Sigmoid colon (tissue), 7 donors: ENCODE data around the gene MNT. TPM values are rescaled to one million over a fixed set of nuclear protein-coding genes. Genes with fewer than 3 reads are reported as not detected.
"Not testable (repeated sequence)": the region's sequence is repeated elsewhere in the genome, so short reads cannot be mapped to it uniquely, and the experiment has no call there.

Experiments
- DNase-seq: peaks from one replicate; pipeline ENCODE4 v3.0.0-alpha.2; 2019
- H3K27ac ChIP-seq, 4 donors: fragments of 200-600 bp; sonication (generic); one replicate each; pipeline ENCODE4 v1.5.1; 2016 to 2019; ENCODE audit warnings: mild to moderate bottlenecking in 1 of 4
- H3K27me3 ChIP-seq, 3 donors: fragments of 200-600 bp; sonication (generic); one replicate each; pipeline ENCODE4 v1.5.1; 2019; ENCODE audit warnings: mild to moderate bottlenecking in 1 of 3
- H3K36me3 ChIP-seq, 4 donors: fragments of 200-600 bp; sonication (generic); one replicate each; pipeline ENCODE4 v1.5.1; 2016 to 2019
- H3K4me1 ChIP-seq, 4 donors: fragments of 200-600 bp; sonication (generic); one replicate each; pipeline ENCODE4 v1.5.1; 2017 to 2019
- H3K4me3 ChIP-seq, 4 donors: fragments of 200-600 bp; sonication (generic); one replicate each; pipeline ENCODE4 v1.5.1; 2017 to 2019; ENCODE audit warnings: mild to moderate bottlenecking in 2 of 4, moderate library complexity in 1 of 4
- H3K9me3 ChIP-seq, 4 donors: fragments of 200-600 bp in 3 of 4; sonication (generic) in 3 of 4; one replicate each; pipeline versions ENCODE4 v1.5.1 to v1.6.1; 2013 to 2019
- CTCF ChIP-seq, 4 experiments: fragments of 450-650 bp in 3 of 4; fragments of 200-600 bp in 1 of 4; IDR thresholded peaks; one replicate each; pipeline ENCODE4 v1.5.1; 2016 to 2019; ENCODE audit warnings: antibody characterized with exemption in 4 of 4, mild to moderate bottlenecking in 3 of 4, moderate library complexity in 2 of 4
- EP300 ChIP-seq, 4 donors: sonication (generic); formaldehyde crosslinking; IDR thresholded peaks; one replicate each; pipeline ENCODE4 v1.6.1; 2017; ENCODE audit warnings: antibody characterized with exemption in 4 of 4
- POLR2A ChIP-seq, 2 donors: fragments of 450-650 bp; IDR thresholded peaks; one replicate each; pipeline ENCODE4 v1.6.1; 2016; ENCODE audit warnings: antibody characterized with exemption in 2 of 2, mild to moderate bottlenecking in 2 of 2, moderate library complexity in 2 of 2
- POLR2AphosphoS5 ChIP-seq, 4 donors: sonication (generic); formaldehyde crosslinking; IDR thresholded peaks; one replicate each; pipeline ENCODE4 v1.6.1; 2017; ENCODE audit warnings: antibody characterized with exemption in 4 of 4
- WGBS, 2 donors: extraction: QIAGEN DNeasy Blood & Tissue Kit; methylation state at CpG; one replicate each; pipeline ENCODE4 v1.1.7; 2013; 5-methylcytosine and 5-hydroxymethylcytosine counted together
- intact Hi-C: fragments of 100-400 bp; cut with DNase I; formaldehyde crosslinking; loops from one replicate; pipeline ENCODE4 v1.15.1; 2023
- polyA plus RNA-seq, 3 donors: library from polyadenylated mRNA; stranded (reverse); fragments of 200-250 nt; gene quantifications; one replicate each; pipeline ENCODE4 v1.2.3, GENCODE V29; 2013
- total RNA-seq, 4 donors: library from RNA; depleted of rRNA; stranded (reverse); fragments of >200 nt; gene quantifications; one replicate each; pipeline ENCODE4 v1.1.0, GENCODE V29; 2016
- donor health status: healthy with polysubstance abuse.
- donor health status: Bipolar disorder and iron deficiency.
- donor health status: healthy.

Gene MNT, protein sequence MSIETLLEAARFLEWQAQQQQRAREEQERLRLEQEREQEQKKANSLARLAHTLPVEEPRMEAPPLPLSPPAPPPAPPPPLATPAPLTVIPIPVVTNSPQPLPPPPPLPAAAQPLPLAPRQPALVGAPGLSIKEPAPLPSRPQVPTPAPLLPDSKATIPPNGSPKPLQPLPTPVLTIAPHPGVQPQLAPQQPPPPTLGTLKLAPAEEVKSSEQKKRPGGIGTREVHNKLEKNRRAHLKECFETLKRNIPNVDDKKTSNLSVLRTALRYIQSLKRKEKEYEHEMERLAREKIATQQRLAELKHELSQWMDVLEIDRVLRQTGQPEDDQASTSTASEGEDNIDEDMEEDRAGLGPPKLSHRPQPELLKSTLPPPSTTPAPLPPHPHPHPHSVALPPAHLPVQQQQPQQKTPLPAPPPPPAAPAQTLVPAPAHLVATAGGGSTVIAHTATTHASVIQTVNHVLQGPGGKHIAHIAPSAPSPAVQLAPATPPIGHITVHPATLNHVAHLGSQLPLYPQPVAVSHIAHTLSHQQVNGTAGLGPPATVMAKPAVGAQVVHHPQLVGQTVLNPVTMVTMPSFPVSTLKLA
- 10 to 100 TPM in 2 of 4 donors, 1 to 10 TPM in 2; 7.1 to 19.9 (median 11.6) TPM for total RNA-seq
- 10 to 100 TPM in 1 of 3 donors, 1 to 10 TPM in 2; 2.1 to 24.1 (median 3.0) TPM for polyA plus RNA-seq

DNA sequence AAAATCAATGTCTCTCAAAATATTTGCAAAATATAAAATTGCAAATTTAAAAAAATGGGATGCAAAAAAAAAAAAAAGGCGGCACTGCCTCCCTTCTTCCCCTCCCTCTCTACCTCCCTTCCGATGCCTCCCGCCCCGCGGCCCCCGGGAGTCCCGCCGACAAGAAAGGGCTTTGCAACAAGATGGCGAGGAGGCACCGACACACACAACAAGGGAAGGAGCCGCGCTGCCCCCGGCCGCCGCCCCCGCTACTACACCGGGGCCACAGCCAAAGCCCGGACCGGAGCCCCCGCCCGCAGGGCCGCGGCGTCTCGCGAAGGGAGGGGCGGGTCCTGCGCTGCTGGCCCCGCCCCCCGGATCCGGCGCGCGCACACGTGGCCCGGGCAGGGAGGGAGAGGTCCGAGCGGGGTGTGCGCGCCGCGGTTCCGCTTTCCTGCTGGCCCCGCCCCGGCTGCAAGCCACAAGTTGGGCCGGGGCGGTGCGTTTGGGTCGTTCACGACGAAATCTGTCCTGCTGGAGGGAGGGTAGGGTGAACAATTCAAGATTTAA lies at the start of gene MNT:
Gene MNT, minus strand, starts transcription at position 184 of the 549 bp plus-strand sequence. CDS start 348 bp downstream, outside the sequence.
- intact Hi-C loops = loop anchor here (1.0 kb wide), 1 partner anchor 8 kb away; no protein-coding TSS in a partner anchor
- H3K4me1 ChIP-seq = peaks cover 6 to 73% (median 64%) of the 10 kb centered on the region in 4 donors
- H3K27me3 ChIP-seq = no peaks in the 10 kb centered on the region
- TF ChIP-seq EP300 (IDR thresholded peaks at IDR 0.05) (peak in 1 of 4 donors; percentile 16), POLR2A (IDR thresholded peaks at IDR 0.05) (no peak), POLR2AphosphoS5 (IDR thresholded peaks at IDR 0.05) (peak; percentile 75 to 95 (median 88)), CTCF (IDR thresholded peaks at IDR 0.05) (no peak)
- H3K4me3 ChIP-seq = peak within 1 kb of the TSS; percentile 71 to 94 (median 89)
- no peaks in the 10 kb centered on the region for H3K36me3 ChIP-seq
- H3K9me3 ChIP-seq = no peaks in the 10 kb centered on the region
- peak within 1 kb of the TSS; percentile 97 to 100 (median 98) for H3K27ac ChIP-seq
- WGBS, 2 donors = 1% methylated on average over 51 of the region's 51 CpGs
- DNase-seq = peak; percentile 98

GRCh38 chr17:2450016-2450650 lies 49.3 kb upstream of the MNT start:
- no peaks in the 10 kb centered on the region for H3K9me3 ChIP-seq
- no peak for TF ChIP-seq EP300 (IDR thresholded peaks at IDR 0.05)
- TF ChIP-seq CTCF (IDR thresholded peaks at IDR 0.05) = no peak
- no peak for TF ChIP-seq POLR2A (IDR thresholded peaks at IDR 0.05)
- TF ChIP-seq POLR2AphosphoS5 (IDR thresholded peaks at IDR 0.05) = no peak
- no peaks in the 10 kb centered on the region for H3K27me3 ChIP-seq
- H3K27ac ChIP-seq = no peak overlapping the region
- WGBS, 2 donors = 76 to 84% methylated on average over 5 of the region's 5 CpGs
- peaks cover 0 to under 1% (median 0%) of the 10 kb centered on the region in 4 donors for H3K36me3 ChIP-seq
- intact Hi-C loops = no loop called here
- no peak for DNase-seq
- no peaks in the 10 kb centered on the region for H3K4me1 ChIP-seq
- no peak overlapping the region for H3K4me3 ChIP-seq

- Histone ChIP-seq H3K27ac (no peak overlapping the region), H3K27me3 (no peaks in the 10 kb centered on the region), H3K36me3 (peaks cover 0 to 3% (median 0%) of the 10 kb centered on the region in 4 donors), H3K4me1 (no peaks in the 10 kb centered on the region), H3K4me3 (no peak overlapping the region), H3K9me3 (no peaks in the 10 kb centered on the region)
- intact Hi-C loops = no loop called here
- DNase-seq = no peak
- TF ChIP-seq CTCF (IDR thresholded peaks at IDR 0.05) (no peak), POLR2AphosphoS5 (IDR thresholded peaks at IDR 0.05) (no peak), POLR2A (IDR thresholded peaks at IDR 0.05) (no peak), EP300 (IDR thresholded peaks at IDR 0.05) (no peak)
- 89 to 93% methylated on average over 2 of the region's 2 CpGs for WGBS, 2 donors
Measured at GRCh38 chr17:2449486-2449885, 48.6 kb upstream of the MNT start.

GRCh38 chr17:2447479-2447878 lies 46.6 kb upstream of the MNT start:
- intact Hi-C loops, DNase-seq, H3K4me1 ChIP-seq, H3K9me3 ChIP-seq, H3K36me3 ChIP-seq, H3K27me3 ChIP-seq, H3K27ac ChIP-seq, H3K4me3 ChIP-seq: not testable (repeated sequence)
- WGBS, 2 donors = 89 to 93% methylated on average over 10 to 16 of the region's 29 CpGs

- H3K27me3 ChIP-seq = no peaks in the 10 kb centered on the region
- no peaks in the 10 kb centered on the region for H3K9me3 ChIP-seq
- peaks cover 0 to 10% (median 3%) of the 10 kb centered on the region in 4 donors for H3K36me3 ChIP-seq
- no peak overlapping the region for H3K27ac ChIP-seq
- intact Hi-C loops = no loop called here
- DNase-seq = no peak
- WGBS, 2 donors = 96 to 100% methylated on average over 1 of the region's 1 CpG
- TF ChIP-seq POLR2A (IDR thresholded peaks at IDR 0.05) (no peak), CTCF (IDR thresholded peaks at IDR 0.05) (no peak), EP300 (IDR thresholded peaks at IDR 0.05) (no peak), POLR2AphosphoS5 (IDR thresholded peaks at IDR 0.05) (no peak)
- H3K4me1 ChIP-seq = no peaks in the 10 kb centered on the region
- H3K4me3 ChIP-seq = no peak overlapping the region
Measured at GRCh38 chr17:2445638-2446037, 44.8 kb upstream of the MNT start.
